ENCODE measurements around the gene CCDC188. TPM values are rescaled to one million over a fixed set of nuclear protein-coding genes. Genes with fewer than 3 reads are reported as not detected.

Gene CCDC188
- total and polyA plus RNA-seq, 2 of the 13 experiments (the other 11 are each of a cell fraction or from before 2014, with no cell fraction given) = not detected

- H3K9ac ChIP-seq (ENCODE audit: insufficient read depth, low read depth, low read length) = no peak overlapping the region
- in situ Hi-C loops (cut with HindIII; ENCODE audit: extremely low pct_ligation_motif_present, low pct_unique_long_range_greater_than_20kb) = no loop called here
- 0 out of 2 replicates have a peak, but pooled peaks cover 6% of the 10 kb centered on the region for H4K20me1 ChIP-seq (ENCODE audit: insufficient read depth, low read length)
- no peak overlapping the region for H3K27ac ChIP-seq (ENCODE audit: extremely low read length, insufficient read depth, low read length)
- H3K4me2 ChIP-seq (ENCODE audit: low read depth, low read length) = no peak overlapping the region
- ChIA-PET POLR2A (no interaction called here), CTCF (ENCODE audit: low intra/inter-chr PET ratio, low total read pairs) (no interaction called here)
- no peaks in the 10 kb centered on the region for H3K36me3 ChIP-seq (replicated peaks in 1 of 2; ENCODE audit: control insufficient read depth in 1 of 2, insufficient read depth in 2 of 2, low read length in 2 of 2)
- H3K4me1 ChIP-seq (ENCODE audit: insufficient read depth, low read length) = no peaks in the 10 kb centered on the region
- BruUV-seq (replicated peaks) = no TSS peak
- intact Hi-C loops (cut with micrococcal nuclease; ENCODE audit: unreplicated experiment) = no loop called here
- H3K27me3 ChIP-seq (ENCODE audit: control insufficient read depth in 1 of 2, insufficient read depth in 2 of 2, low read length in 2 of 2) = peaks cover 22 to 75% of the 10 kb centered on the region in 2 experiments; a peak in 4 of 5 replicates
- no peak for DNase-seq (ENCODE audit: low spot score)
- H3K4me3 ChIP-seq (replicated peaks in 1 of 3; ENCODE audit: insufficient read depth in 1 of 3, low read depth in 2 of 3, low read length in 3 of 3) = no peak overlapping the region
- WGBS (ENCODE audit: low lambda C conversion rate) = 11% methylated on average over 5 of the region's 8 CpGs
- TF ChIP-seq MEF2D (CRISPR knock-in tag; IDR thresholded peaks at IDR 0.05) (no peak), ZNF850 (CRISPR knock-in tag; conservative IDR thresholded peaks at IDR 0.05) (no peak)
- ATAC-seq = no peak
- H3K79me2 ChIP-seq (ENCODE audit: insufficient read depth, low read length) = no peaks in the 10 kb centered on the region
- H3K9me3 ChIP-seq (ENCODE audit: low read length) = no peaks in the 10 kb centered on the region
- H2AFZ ChIP-seq (ENCODE audit: low read length) = no peak overlapping the region
- no peak for FAIRE-seq
Measured at GRCh38 chr22:20180640-20181039, 29.8 kb upstream of the CCDC188 start.

GRCh38 chr22:20180245-20180630 lies 29.4 kb upstream of the CCDC188 start:
- Histone ChIP-seq H3K36me3 (replicated peaks in 1 of 2; ENCODE audit: control insufficient read depth in 1 of 2, insufficient read depth in 2 of 2, low read length in 2 of 2) (no peaks in the 10 kb centered on the region), H3K9ac (ENCODE audit: insufficient read depth, low read depth, low read length) (no peak overlapping the region), H3K4me3 (replicated peaks in 1 of 3; ENCODE audit: insufficient read depth in 1 of 3, low read depth in 2 of 3, low read length in 3 of 3) (no peak overlapping the region), H4K20me1 (ENCODE audit: insufficient read depth, low read length) (0 out of 2 replicates have a peak, but pooled peaks cover 6% of the 10 kb centered on the region), H3K4me1 (ENCODE audit: insufficient read depth, low read length) (no peaks in the 10 kb centered on the region), H3K27ac (ENCODE audit: extremely low read length, insufficient read depth, low read length) (no peak overlapping the region), H3K4me2 (ENCODE audit: low read depth, low read length) (no peak overlapping the region), H3K79me2 (ENCODE audit: insufficient read depth, low read length) (no peaks in the 10 kb centered on the region), H3K9me3 (ENCODE audit: low read length) (no peaks in the 10 kb centered on the region), H3K27me3 (ENCODE audit: control insufficient read depth in 1 of 2, insufficient read depth in 2 of 2, low read length in 2 of 2) (peaks cover 20 to 76% of the 10 kb centered on the region in 2 experiments; a peak in 4 of 5 replicates), H2AFZ (ENCODE audit: low read length) (no peak overlapping the region)
- intact Hi-C loops (cut with micrococcal nuclease; ENCODE audit: unreplicated experiment) = no loop called here
- no TSS peak for BruUV-seq (replicated peaks)
- CTCF ChIA-PET (ENCODE audit: low intra/inter-chr PET ratio, low total read pairs) = no interaction called here
- peak; percentile 26 for TF ChIP-seq XRCC5 (optimal IDR thresholded peaks at IDR 0.05; ENCODE audit: low read length)
- TF ChIP-seq MTA3 (CRISPR knock-in tag; IDR thresholded peaks at IDR 0.05) = no peak
- TF ChIP-seq ZNF629 (CRISPR knock-in tag; conservative IDR thresholded peaks at IDR 0.05) = no peak
- peak; percentile 44 for TF ChIP-seq CTCF (CRISPR knock-in tag; IDR thresholded peaks at IDR 0.05)
- TF ChIP-seq ZNF772 (CRISPR knock-in tag; IDR thresholded peaks at IDR 0.05) = no peak
- TF ChIP-seq ZNF143 (CRISPR knock-in tag; IDR thresholded peaks at IDR 0.05) = no peak
- peak; percentile 28 for TF ChIP-seq STAG1 (CRISPR knock-in tag; IDR thresholded peaks at IDR 0.05)
- TF ChIP-seq BRD4 (CRISPR knock-in tag; IDR thresholded peaks at IDR 0.05) = no peak
- TF ChIP-seq PHF8 (CRISPR knock-in tag; IDR thresholded peaks at IDR 0.05) = no peak
- FAIRE-seq = no peak
- no peak for DNase-seq (ENCODE audit: low spot score)
- in situ Hi-C loops (cut with HindIII; ENCODE audit: extremely low pct_ligation_motif_present, low pct_unique_long_range_greater_than_20kb) = no loop called here
- 50% methylated on average over 2 of the region's 13 CpGs for WGBS (ENCODE audit: low lambda C conversion rate)
- peak; percentile 81 for ATAC-seq
- POLR2A ChIA-PET = no interaction called here
